Activated CD4-positive, alpha-beta T cell treated with anti-CD3 and anti-CD28 coated beads, Interleukin-2, amount 10 ng/mL, durations not matched to agents 24 days and 14 days (primary cell): ENCODE results near the gene SLC26A1. TPM values are rescaled to one million over a fixed set of nuclear protein-coding genes. Genes with fewer than 3 reads are reported as not detected.

Experiments used
- DNase-seq: peaks from one replicate; pipeline ENCODE4 v3.0.0; 2022
- H3K27ac Mint-ChIP-seq: one replicate; pipeline ENCODE4 v1.8.0; 2022; ENCODE audit warnings: mild to moderate bottlenecking, mixed read lengths
- H3K27me3 Mint-ChIP-seq: one replicate; pipeline ENCODE4 v1.8.0; 2022; ENCODE audit warnings: mixed read lengths
- H3K36me3 Mint-ChIP-seq: one replicate; pipeline ENCODE4 v1.8.0; 2022; ENCODE audit warnings: low read depth, mild to moderate bottlenecking, mixed read lengths
- H3K4me1 Mint-ChIP-seq: one replicate; pipeline ENCODE4 v1.8.0; 2021; ENCODE audit warnings: mixed read lengths
- H3K4me3 Mint-ChIP-seq: one replicate; pipeline ENCODE4 v1.8.0; 2022; ENCODE audit warnings: mild to moderate bottlenecking, moderate library complexity, mixed read lengths
- H3K9me3 Mint-ChIP-seq: one replicate; pipeline ENCODE4 v1.8.0; 2021; ENCODE audit warnings: mixed read lengths
- intact Hi-C: fragments of 100-400 bp; cut with micrococcal nuclease; formaldehyde crosslinking; loops from one replicate; pipeline ENCODE4 v1.15.1; 2023
- total RNA-seq: library from RNA; stranded (reverse); gene quantifications from 2 replicates; pipeline ENCODE4 v1.2.3, GENCODE V29; 2022

Gene SLC26A1
- total RNA-seq, 1 donor from 2014 or later = not detected

GRCh38 chr4:1032861-1033260, 39.7 kb upstream of the SLC26A1 start:
- no peaks in the 10 kb centered on the region for H3K9me3 Mint-ChIP-seq
- intact Hi-C loops = no loop called here
- H3K27me3 Mint-ChIP-seq = no peaks in the 10 kb centered on the region

DNA sequence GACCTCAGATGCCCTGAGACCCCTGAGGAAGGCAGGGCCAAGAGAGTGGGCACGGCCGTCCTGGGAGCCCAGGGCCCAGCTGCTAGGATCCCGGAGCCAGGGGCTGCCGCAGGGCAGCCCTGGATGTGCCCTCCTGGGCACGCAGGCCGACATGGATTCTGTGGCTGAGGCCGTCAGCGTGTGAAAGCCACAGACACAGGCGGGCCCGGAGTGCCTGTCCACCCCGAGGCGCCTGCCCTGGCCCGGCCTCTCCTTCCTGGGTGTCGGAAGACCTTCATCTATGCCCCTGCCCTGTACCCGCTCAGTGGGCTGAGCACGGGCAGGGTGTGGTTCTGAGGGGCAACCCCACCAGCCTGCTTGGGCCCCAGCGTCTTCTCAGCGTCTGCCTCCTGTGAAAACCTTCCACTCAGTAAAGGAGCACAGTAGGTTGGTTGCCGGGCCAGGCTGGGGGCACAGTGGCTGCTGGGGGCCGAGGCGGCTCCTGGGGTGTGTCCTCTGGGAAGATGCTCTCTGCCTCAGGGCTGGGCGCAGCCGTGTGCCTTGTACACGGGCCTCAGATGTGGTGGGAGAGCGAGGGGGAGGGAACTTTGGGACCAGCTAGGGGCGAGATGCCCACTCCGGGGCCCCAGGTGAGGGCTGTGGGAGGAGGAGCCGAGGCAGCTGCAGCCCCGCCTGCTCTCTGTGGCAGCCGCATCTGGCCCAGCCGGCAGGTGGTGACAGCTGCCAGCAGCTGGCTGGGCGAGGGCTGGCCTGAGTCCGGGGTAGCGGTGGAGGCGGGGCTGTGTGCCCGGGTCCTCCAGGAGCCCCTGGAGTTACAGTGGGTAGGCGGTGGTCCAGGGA, 39.0 kb upstream of the SLC26A1 start:
- no peaks in the 10 kb centered on the region for H3K4me1 Mint-ChIP-seq
- no peaks in the 10 kb centered on the region for H3K9me3 Mint-ChIP-seq

More at GRCh38 chr4:1032861-1033260, 39.7 kb upstream of the SLC26A1 start:
- Mint-ChIP-seq H3K36me3 (no peaks in the 10 kb centered on the region), H3K4me1 (no peaks in the 10 kb centered on the region), H3K27ac (no peak overlapping the region), H3K4me3 (no peak overlapping the region)
- DNase-seq = no peak

DNA sequence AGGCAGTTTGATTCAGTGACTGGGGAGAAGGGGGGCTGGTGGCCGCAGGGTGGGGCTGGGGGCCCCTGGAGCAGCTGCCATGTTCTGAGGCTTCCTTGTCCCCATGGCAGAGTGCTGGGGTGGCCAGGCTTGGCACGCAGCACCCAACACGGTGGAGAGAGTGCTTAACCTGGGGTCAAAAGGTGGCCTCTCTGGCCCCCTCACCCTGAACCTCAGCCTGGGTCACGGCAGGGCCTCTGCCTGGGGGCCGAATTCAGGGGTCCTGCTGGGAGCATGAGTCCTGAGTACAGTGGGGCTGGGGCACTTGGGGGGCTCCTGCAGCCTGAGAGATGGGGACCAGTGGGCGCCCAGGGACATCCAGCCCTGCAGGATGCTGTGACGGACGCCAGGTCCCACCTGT, 38.1 kb upstream of the SLC26A1 start:
- H3K4me1 Mint-ChIP-seq = no peaks in the 10 kb centered on the region
- no peaks in the 10 kb centered on the region for H3K9me3 Mint-ChIP-seq
- no peak for DNase-seq
- no peaks in the 10 kb centered on the region for H3K36me3 Mint-ChIP-seq
- H3K4me3 Mint-ChIP-seq = no peak overlapping the region
- no peaks in the 10 kb centered on the region for H3K27me3 Mint-ChIP-seq
- no peak overlapping the region for H3K27ac Mint-ChIP-seq
- intact Hi-C loops = no loop called here

More for the DNA sequence above, 39.0 kb upstream of the SLC26A1 start:
- Mint-ChIP-seq H3K27me3 (no peaks in the 10 kb centered on the region), H3K27ac (no peak overlapping the region), H3K36me3 (no peaks in the 10 kb centered on the region), H3K4me3 (no peak overlapping the region)
- intact Hi-C loops = no loop called here
- DNase-seq = no peak

- no peak for DNase-seq
- intact Hi-C loops = no loop called here
- peaks cover under 1% of the 10 kb centered on the region for H3K36me3 Mint-ChIP-seq
- no peak overlapping the region for H3K4me3 Mint-ChIP-seq
- H3K4me1 Mint-ChIP-seq = peaks cover 6% of the 10 kb centered on the region
- no peaks in the 10 kb centered on the region for H3K27me3 Mint-ChIP-seq
- H3K9me3 Mint-ChIP-seq = no peaks in the 10 kb centered on the region
- H3K27ac Mint-ChIP-seq = no peak overlapping the region
Observed at GRCh38 chr4:1030559-1030958, 37.4 kb upstream of the SLC26A1 start.

DNA sequence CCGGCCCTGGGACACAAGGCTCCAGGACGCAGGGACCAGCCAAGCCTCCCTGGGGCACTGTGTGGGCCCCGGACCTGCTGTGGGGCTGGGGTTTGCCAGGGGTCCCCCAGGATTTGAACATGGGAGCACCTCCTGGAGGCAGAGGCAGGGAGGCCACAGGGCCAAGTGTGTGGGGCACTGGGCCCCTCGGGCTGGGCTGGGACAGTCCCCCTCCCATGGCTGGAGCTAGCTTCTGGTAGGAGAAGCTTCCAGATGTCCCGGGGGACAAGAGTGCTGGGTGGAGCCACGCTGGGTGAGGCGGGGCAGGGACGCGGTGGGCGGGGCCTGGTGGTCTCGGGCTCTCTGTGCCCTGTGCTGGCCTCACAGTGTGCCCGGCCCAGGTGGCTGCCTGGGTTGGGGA, 36.8 kb upstream of the SLC26A1 start:
- Mint-ChIP-seq H3K4me3 (no peak overlapping the region), H3K27ac (no peak overlapping the region), H3K36me3 (peaks cover 6% of the 10 kb centered on the region), H3K27me3 (no peaks in the 10 kb centered on the region), H3K9me3 (no peaks in the 10 kb centered on the region), H3K4me1 (peaks cover 9% of the 10 kb centered on the region)
- DNase-seq = no peak
- intact Hi-C loops = no loop called here

DNA sequence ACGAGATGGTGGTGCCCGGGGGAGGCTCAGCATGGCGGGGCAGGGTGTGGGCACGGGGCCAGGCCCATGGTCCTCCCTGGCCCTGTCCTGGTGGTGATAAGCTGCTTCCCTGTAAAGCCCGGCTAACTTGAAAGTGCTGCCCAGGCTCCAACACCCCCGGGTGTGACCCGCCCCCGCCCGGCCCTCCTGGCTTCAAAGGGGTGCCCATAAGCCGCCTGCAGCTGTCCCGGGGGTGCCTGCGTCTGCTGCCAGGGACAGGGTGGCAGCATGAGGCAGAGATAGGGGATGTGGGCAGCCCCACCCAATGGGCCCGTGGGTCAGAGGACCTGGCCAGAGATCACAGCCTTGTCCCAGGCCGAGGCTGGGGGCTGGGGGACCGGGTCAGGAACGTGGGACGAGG, 36.3 kb upstream of the SLC26A1 start:
- no peak overlapping the region for H3K4me3 Mint-ChIP-seq

DNA sequence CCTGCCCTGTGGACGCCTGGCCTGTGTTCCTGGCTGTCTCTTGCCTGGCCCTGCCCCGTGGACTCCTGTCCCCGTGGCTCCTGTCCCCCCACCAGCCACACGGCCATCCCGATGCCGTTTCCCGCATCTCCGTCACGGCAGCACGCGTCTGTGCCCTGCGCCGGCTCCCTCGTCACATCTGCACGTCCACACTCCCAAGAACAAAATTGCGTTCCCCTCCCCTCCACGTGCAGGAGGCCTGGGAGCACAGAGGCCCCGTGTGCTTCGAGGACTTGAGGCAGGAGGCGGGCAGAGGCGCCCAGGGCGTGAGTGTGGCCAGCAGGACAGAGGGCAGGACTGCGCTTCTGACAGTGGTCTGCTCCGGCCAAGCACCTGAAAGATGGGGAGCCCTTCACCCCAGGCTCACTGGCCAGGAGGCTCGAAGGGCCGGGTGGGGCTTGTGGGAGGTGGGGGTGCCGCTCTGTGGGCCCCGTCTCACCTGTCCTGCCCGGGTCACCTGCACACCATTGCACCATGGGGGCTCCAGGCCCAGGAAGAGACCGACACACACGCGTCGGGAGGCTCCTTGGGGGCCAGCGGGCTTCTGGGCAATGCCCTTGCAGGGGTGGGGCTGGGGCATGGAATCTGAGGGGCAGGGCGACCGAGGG, 35.5 kb upstream of the SLC26A1 start:
- Mint-ChIP-seq H3K4me3 (no peak overlapping the region), H3K27ac (no peak overlapping the region), H3K27me3 (no peaks in the 10 kb centered on the region), H3K36me3 (peaks cover 8% of the 10 kb centered on the region), H3K9me3 (no peaks in the 10 kb centered on the region), H3K4me1 (peaks cover 9% of the 10 kb centered on the region)
- no peak for DNase-seq
- intact Hi-C loops = no loop called here

More for the DNA sequence above, 36.3 kb upstream of the SLC26A1 start:
- Mint-ChIP-seq H3K27me3 (no peaks in the 10 kb centered on the region), H3K36me3 (peaks cover 8% of the 10 kb centered on the region), H3K9me3 (no peaks in the 10 kb centered on the region), H3K4me1 (peaks cover 9% of the 10 kb centered on the region), H3K27ac (no peak overlapping the region)
- intact Hi-C loops = no loop called here
- no peak for DNase-seq

DNA sequence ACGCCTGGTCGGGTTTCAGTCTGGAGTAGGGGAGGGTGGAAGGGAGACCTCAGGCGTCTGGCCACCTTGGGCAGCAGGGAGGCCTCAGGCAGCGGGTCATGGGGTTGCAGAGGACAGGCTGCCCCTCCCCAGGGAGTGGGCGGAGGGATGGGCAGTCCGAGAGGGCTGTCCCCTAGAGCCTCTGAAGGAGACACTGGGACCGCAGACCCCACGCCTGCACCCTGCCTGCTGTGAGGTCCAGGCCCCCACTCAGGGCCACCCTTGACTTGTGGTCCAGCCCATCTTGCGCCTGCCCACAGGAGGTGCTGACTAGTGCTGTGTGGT, 34.7 kb upstream of the SLC26A1 start:
- H3K4me1 Mint-ChIP-seq = peaks cover 9% of the 10 kb centered on the region
- intact Hi-C loops = no loop called here
- H3K9me3 Mint-ChIP-seq = no peaks in the 10 kb centered on the region

GRCh38 chr4:1027219-1027914, 34.2 kb upstream of the SLC26A1 start:
- Mint-ChIP-seq H3K9me3 (no peaks in the 10 kb centered on the region), H3K36me3 (peaks cover 8% of the 10 kb centered on the region), H3K27me3 (no peaks in the 10 kb centered on the region), H3K4me3 (no peak overlapping the region), H3K4me1 (peaks cover 9% of the 10 kb centered on the region), H3K27ac (no peak overlapping the region)
- intact Hi-C loops = no loop called here
- DNase-seq = no peak

More for the DNA sequence above, 34.7 kb upstream of the SLC26A1 start:
- no peak overlapping the region for H3K4me3 Mint-ChIP-seq
- DNase-seq = no peak
- no peak overlapping the region for H3K27ac Mint-ChIP-seq
- peaks cover 8% of the 10 kb centered on the region for H3K36me3 Mint-ChIP-seq
- H3K27me3 Mint-ChIP-seq = no peaks in the 10 kb centered on the region

- intact Hi-C loops = no loop called here
- Mint-ChIP-seq H3K4me1 (peaks cover 9% of the 10 kb centered on the region), H3K27ac (no peak overlapping the region), H3K36me3 (peaks cover 8% of the 10 kb centered on the region), H3K4me3 (no peak overlapping the region), H3K9me3 (no peaks in the 10 kb centered on the region), H3K27me3 (no peaks in the 10 kb centered on the region)
- DNase-seq = peak; percentile 86
Observed at GRCh38 chr4:1026115-1026514, 32.9 kb upstream of the SLC26A1 start.

- peaks cover 9% of the 10 kb centered on the region for H3K4me1 Mint-ChIP-seq
- H3K36me3 Mint-ChIP-seq = peaks cover 8% of the 10 kb centered on the region
- H3K4me3 Mint-ChIP-seq = no peak overlapping the region
- no peaks in the 10 kb centered on the region for H3K27me3 Mint-ChIP-seq
- intact Hi-C loops = no loop called here
- DNase-seq = no peak
- no peak overlapping the region for H3K27ac Mint-ChIP-seq
- H3K9me3 Mint-ChIP-seq = no peaks in the 10 kb centered on the region
Observed at GRCh38 chr4:1024882-1025545, 31.8 kb upstream of the SLC26A1 start.

GRCh38 chr4:1023895-1024740, 30.9 kb upstream of the SLC26A1 start:
- Mint-ChIP-seq H3K27me3 (no peaks in the 10 kb centered on the region), H3K4me1 (peaks cover 9% of the 10 kb centered on the region)
- intact Hi-C loops = no loop called here

GRCh38 chr4:1023075-1023640, 30.0 kb upstream of the SLC26A1 start:
- Mint-ChIP-seq H3K4me3 (no peak overlapping the region), H3K9me3 (no peaks in the 10 kb centered on the region), H3K4me1 (peaks cover 9% of the 10 kb centered on the region), H3K27me3 (no peaks in the 10 kb centered on the region), H3K27ac (no peak overlapping the region), H3K36me3 (peaks cover 8% of the 10 kb centered on the region)
- intact Hi-C loops = no loop called here
- no peak for DNase-seq

More at GRCh38 chr4:1023895-1024740, 30.9 kb upstream of the SLC26A1 start:
- peaks cover 8% of the 10 kb centered on the region for H3K36me3 Mint-ChIP-seq
- no peaks in the 10 kb centered on the region for H3K9me3 Mint-ChIP-seq
- no peak for DNase-seq
- no peak overlapping the region for H3K4me3 Mint-ChIP-seq
- no peak overlapping the region for H3K27ac Mint-ChIP-seq
